Neural cell (in vitro differentiated cells): ENCODE measurements around the gene CSAD.

Experiments used
- TAF1 ChIP-seq: IDR thresholded peaks from 2 replicates; pipeline ENCODE4 v1.6.1; 2012; ENCODE audit warnings: low read depth
- TF ChIP-seq, protein P1 (sequence below): fragments of 450-650 bp; IDR thresholded peaks from 2 replicates; pipeline ENCODE4 v1.5.1; 2014; ENCODE audit warnings: antibody characterized with exemption, mild to moderate bottlenecking, moderate library complexity; ENCODE audit not compliant: poor library complexity, severe bottlenecking

DNA sequence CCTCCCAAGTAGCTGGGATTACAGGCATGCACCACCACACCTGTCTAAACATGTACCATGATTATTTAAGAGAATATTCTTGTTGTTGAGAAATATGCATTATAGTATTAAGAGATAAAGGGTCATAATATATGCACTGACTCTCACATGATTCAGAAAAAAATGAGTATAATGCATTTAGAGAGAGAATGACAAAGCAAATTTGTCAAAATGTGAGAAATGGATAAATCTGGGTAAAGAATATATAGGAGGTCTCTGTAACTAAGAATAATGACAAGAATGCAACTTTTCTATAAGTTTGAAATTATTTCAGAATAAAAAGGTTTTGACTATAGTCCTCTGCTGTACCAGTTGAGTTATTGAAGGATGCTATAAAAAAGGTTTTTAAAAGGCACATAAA, 28.3 kb downstream of the CSAD start:
- TF ChIP-seq TAF1, result no peak
- TF ChIP-seq, protein P1, sequence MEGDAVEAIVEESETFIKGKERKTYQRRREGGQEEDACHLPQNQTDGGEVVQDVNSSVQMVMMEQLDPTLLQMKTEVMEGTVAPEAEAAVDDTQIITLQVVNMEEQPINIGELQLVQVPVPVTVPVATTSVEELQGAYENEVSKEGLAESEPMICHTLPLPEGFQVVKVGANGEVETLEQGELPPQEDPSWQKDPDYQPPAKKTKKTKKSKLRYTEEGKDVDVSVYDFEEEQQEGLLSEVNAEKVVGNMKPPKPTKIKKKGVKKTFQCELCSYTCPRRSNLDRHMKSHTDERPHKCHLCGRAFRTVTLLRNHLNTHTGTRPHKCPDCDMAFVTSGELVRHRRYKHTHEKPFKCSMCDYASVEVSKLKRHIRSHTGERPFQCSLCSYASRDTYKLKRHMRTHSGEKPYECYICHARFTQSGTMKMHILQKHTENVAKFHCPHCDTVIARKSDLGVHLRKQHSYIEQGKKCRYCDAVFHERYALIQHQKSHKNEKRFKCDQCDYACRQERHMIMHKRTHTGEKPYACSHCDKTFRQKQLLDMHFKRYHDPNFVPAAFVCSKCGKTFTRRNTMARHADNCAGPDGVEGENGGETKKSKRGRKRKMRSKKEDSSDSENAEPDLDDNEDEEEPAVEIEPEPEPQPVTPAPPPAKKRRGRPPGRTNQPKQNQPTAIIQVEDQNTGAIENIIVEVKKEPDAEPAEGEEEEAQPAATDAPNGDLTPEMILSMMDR, result no peak
